Endothelial cell of umbilical vein (primary cell): ENCODE measurements around the gene CLIC6. TPM values are rescaled to one million over a fixed set of nuclear protein-coding genes. Genes with fewer than 3 reads are reported as not detected.

Experiments
- BruUV-seq: library from RNA; stranded (reverse); fragments of 400-500 nt; replicated peaks from 2 replicates; lab custom pipeline; 2021; lab: Mats Ljungman, UMichigan
- CTCF ChIA-PET: fragments of 300-600, 350-600 bp; sonication (Branson Sonifier 250); formaldehyde crosslinking; loops from one replicate; lab custom pipeline; 2021; ENCODE audit warnings: antibody characterized with exemption, inconsistent platforms; lab: Charles Lee
- POLR2A ChIA-PET: fragments of 300-600, 350-600 bp; sonication (Branson Sonifier 250); formaldehyde crosslinking; loops from one replicate; lab custom pipeline; 2021; ENCODE audit warnings: antibody characterized with exemption, inconsistent platforms; lab: Charles Lee
- DNase-seq: peaks from one replicate; pipeline ENCODE4 v3.0.0-alpha.2; 2011; ENCODE audit warnings: low read depth, low spot score
- FAIRE-seq: peaks from 2 replicates; lab custom pipeline; 2011; peaks lifted over from hg19 to GRCh38; lab: Jason Lieb, UNC
- H2AFZ ChIP-seq: 2 replicates; pipeline ENCODE4 v1.6.0; 2012; ENCODE audit warnings: low read depth, low read length, control low read depth, inconsistent platforms
- H3K27ac ChIP-seq: 2 replicates; pipeline ENCODE4 v1.5.1; 2011; ENCODE audit warnings: low read depth, mild to moderate bottlenecking, control low read depth, low read length, moderate library complexity; ENCODE audit not compliant: insufficient read depth
- H3K27me3 ChIP-seq, 2 experiments: 2 replicates each; pipeline versions ENCODE4 v1.6.0 to v1.6.1; 2011; ENCODE audit warnings: low read length in 2 of 2, mixed read lengths in 1 of 2; ENCODE audit not compliant: control insufficient read depth in 2 of 2, insufficient read depth in 2 of 2
- H3K36me3 ChIP-seq, 2 experiments: 2 replicates in 1 of 2; 3 replicates in 1 of 2; pipeline ENCODE4 v1.5.1; 2011; ENCODE audit warnings: low read length in 2 of 2, mild to moderate bottlenecking in 1 of 2, moderate library complexity in 1 of 2; ENCODE audit not compliant: control insufficient read depth in 2 of 2, insufficient read depth in 2 of 2; ENCODE audit errors: extremely low read depth in 1 of 2
- H3K4me1 ChIP-seq: 3 replicates; pipeline ENCODE4 v1.5.1; 2011; ENCODE audit warnings: mild to moderate bottlenecking, low read length; ENCODE audit not compliant: control insufficient read depth, insufficient read depth; ENCODE audit errors: extremely low read depth
- H3K4me2 ChIP-seq: 2 replicates; pipeline ENCODE4 v1.6.1; 2011; ENCODE audit warnings: low read length, control low read depth, mixed read lengths; ENCODE audit not compliant: insufficient read depth
- H3K4me3 ChIP-seq, 3 experiments: fragments of 200-600 bp in 1 of 3; sonication (generic), shearing (Covaris generic) in 1 of 3; replicated peaks in 1 of 3; 2 replicates each; pipeline ENCODE4 v1.5.1; 2011 to 2016; ENCODE audit warnings: control low read depth in 3 of 3, low read length in 3 of 3, mild to moderate bottlenecking in 2 of 3, inconsistent platforms in 1 of 3, low read depth in 1 of 3, moderate library complexity in 1 of 3; ENCODE audit not compliant: insufficient read depth in 1 of 3
- H3K79me2 ChIP-seq: 2 replicates; pipeline ENCODE4 v1.6.0; 2012; ENCODE audit warnings: low read length, inconsistent platforms; ENCODE audit not compliant: control insufficient read depth, insufficient read depth
- H3K9ac ChIP-seq: replicated peaks from 2 replicates; pipeline ENCODE3; 2011; ENCODE audit warnings: low read length, control low read depth; ENCODE audit not compliant: insufficient read depth; ENCODE audit errors: extremely low read depth
- H3K9me1 ChIP-seq: replicated peaks from 3 replicates; pipeline ENCODE4 v1.6.0; 2011; ENCODE audit warnings: mild to moderate bottlenecking, low read length; ENCODE audit not compliant: control insufficient read depth, insufficient read depth; ENCODE audit errors: extremely low read depth
- H3K9me3 ChIP-seq: replicated peaks from 2 replicates; pipeline ENCODE4 v1.5.1; 2012; ENCODE audit warnings: low read length, inconsistent platforms; ENCODE audit not compliant: control insufficient read depth, insufficient read depth
- H4K20me1 ChIP-seq: replicated peaks from 2 replicates; pipeline ENCODE3; 2011; ENCODE audit warnings: mild to moderate bottlenecking, low read length; ENCODE audit not compliant: control insufficient read depth, insufficient read depth; ENCODE audit errors: extremely low read depth
- EZH2 ChIP-seq: IDR thresholded peaks from 2 replicates; pipeline ENCODE4 v1.6.1; 2012; ENCODE audit warnings: borderline replicate concordance, low read depth, mild to moderate bottlenecking, moderate library complexity, low read length, inconsistent platforms; ENCODE audit not compliant: severe bottlenecking
- GATA2 ChIP-seq: IDR thresholded peaks from 2 replicates; pipeline ENCODE4 v1.7.0; 2011; ENCODE audit warnings: low read depth, mild to moderate bottlenecking, moderate library complexity, mixed read lengths, low read length; ENCODE audit not compliant: insufficient read length, insufficient read depth
- JUN ChIP-seq: IDR thresholded peaks from 2 replicates; pipeline ENCODE4 v1.6.1; 2011; ENCODE audit warnings: borderline replicate concordance, low read depth; ENCODE audit not compliant: insufficient read length, insufficient read depth
- POLR2A ChIP-seq: IDR thresholded peaks from 2 replicates; pipeline ENCODE4 v1.6.1; 2012; ENCODE audit warnings: low read depth, mild to moderate bottlenecking, control low read depth, low read length
- POLR2AphosphoS5 ChIP-seq: IDR thresholded peaks from 2 replicates; pipeline ENCODE4 v1.6.1; 2012; ENCODE audit warnings: low read depth, mild to moderate bottlenecking, control low read depth, low read length, moderate library complexity; ENCODE audit not compliant: insufficient read depth
- dilution Hi-C: fragments of 300-500 bp; cut with MboI; formaldehyde crosslinking; loops from one replicate; pipeline ENCODE4 v1.15.0; 2019; ENCODE audit warnings: low sequenced_read_pairs; ENCODE audit not compliant: extremely low pct_ligation_motif_present
- intact Hi-C: fragments of 100-400 bp; cut with micrococcal nuclease; formaldehyde crosslinking; loops from one replicate; pipeline ENCODE4 v1.10.0; 2022
- polyA plus RNA-seq, 4 experiments: library from polyadenylated mRNA; depleted of rRNA in 3 of 4; stranded (reverse) in 3 of 4; unstranded in 1 of 4; fragments of >200 nt; gene quantifications; 2 replicates each; pipeline versions ENCODE4 v1.2.1 to v1.2.3, GENCODE V29; 2011 to 2012; ENCODE audit warnings: missing spikeins in 1 of 4
- total RNA-seq: library from RNA; stranded (reverse); gene quantifications from 2 replicates; pipeline ENCODE4 v1.2.3, GENCODE V29; 2021
- TF ChIP-seq, protein P1 (sequence below): IDR thresholded peaks from 2 replicates; pipeline ENCODE4 v1.6.1; 2011; ENCODE audit not compliant: insufficient read depth, insufficient read length
- TF ChIP-seq, protein P2 (sequence below), 2 donors: IDR thresholded peaks; 1 replicate in 1 of 2; 2 replicates in 1 of 2; pipeline ENCODE4 v1.5.1; 2011; ENCODE audit warnings: low read length in 2 of 2, mild to moderate bottlenecking in 2 of 2, moderate library complexity in 2 of 2, control low read depth in 1 of 2, inconsistent platforms in 1 of 2, low read depth in 1 of 2; ENCODE audit not compliant: insufficient read depth in 1 of 2; ENCODE audit errors: extremely low read depth in 1 of 2

Gene CLIC6
- total and polyA plus RNA-seq, 2 donors (not counting 3 experiments of a cell fraction or from before 2014, with no cell fraction given): not detected

DNA sequence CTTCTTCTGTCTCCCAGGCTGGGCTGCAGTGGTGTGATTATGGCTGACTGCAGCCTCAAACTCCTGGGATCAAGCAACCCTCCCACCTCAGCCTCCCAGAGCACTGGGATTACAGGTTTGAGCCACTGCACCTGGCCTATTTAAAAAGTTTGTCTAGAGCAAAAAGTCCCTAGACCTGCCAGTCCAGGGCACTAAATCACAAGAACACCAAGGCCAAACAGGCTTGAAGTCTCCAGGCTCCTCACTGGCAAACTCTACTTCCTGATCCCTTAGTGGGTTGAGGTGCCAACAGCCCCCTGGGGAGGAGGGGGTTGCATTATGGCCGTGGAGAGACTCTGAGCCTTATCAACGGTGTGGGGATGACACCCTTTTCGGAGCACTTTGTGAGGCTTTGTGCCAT lies 76.0 kb downstream of the CLIC6 start:
- no peak for FAIRE-seq
- POLR2A ChIA-PET: interaction anchor here (1.9 kb wide), 1 partner anchor 143 kb away, joined by 16 read pairs; no protein-coding TSS in a partner anchor

More for the DNA sequence above, 76.0 kb downstream of the CLIC6 start:
- H3K79me2 ChIP-seq: no peaks in the 10 kb centered on the region
- BruUV-seq: no TSS peak
- no peaks in the 10 kb centered on the region for H4K20me1 ChIP-seq
- H3K4me1 ChIP-seq: no peaks in the 10 kb centered on the region
- intact Hi-C loops (loop anchor here (1.0 to 5.0 kb wide), 8 partner anchors 144 to 1282 kb away; no protein-coding TSS in a partner anchor), dilution Hi-C loops (no loop called here)
- CTCF ChIA-PET: interaction anchor here (0.6 to 5.8 kb wide), 67 partner anchors 12 to 1285 kb away, joined by 3 to 249 read pairs (median 7); no protein-coding TSS in a partner anchor
- H3K4me2 ChIP-seq: no peak overlapping the region
- H3K36me3 ChIP-seq: no peaks in the 10 kb centered on the region
- no peak overlapping the region for H3K9ac ChIP-seq
- no peak overlapping the region for H3K4me3 ChIP-seq
- DNase-seq: no peak
- no peak overlapping the region for H2AFZ ChIP-seq
- H3K9me1 ChIP-seq: no peaks in the 10 kb centered on the region
- peaks cover 8 to 19% of the 10 kb centered on the region in 2 experiments for H3K27me3 ChIP-seq
- H3K27ac ChIP-seq: no peak overlapping the region
- H3K9me3 ChIP-seq: no peaks in the 10 kb centered on the region
- TF ChIP-seq, protein P1, sequence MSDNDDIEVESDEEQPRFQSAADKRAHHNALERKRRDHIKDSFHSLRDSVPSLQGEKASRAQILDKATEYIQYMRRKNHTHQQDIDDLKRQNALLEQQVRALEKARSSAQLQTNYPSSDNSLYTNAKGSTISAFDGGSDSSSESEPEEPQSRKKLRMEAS: no peak
- TF ChIP-seq, protein P2, sequence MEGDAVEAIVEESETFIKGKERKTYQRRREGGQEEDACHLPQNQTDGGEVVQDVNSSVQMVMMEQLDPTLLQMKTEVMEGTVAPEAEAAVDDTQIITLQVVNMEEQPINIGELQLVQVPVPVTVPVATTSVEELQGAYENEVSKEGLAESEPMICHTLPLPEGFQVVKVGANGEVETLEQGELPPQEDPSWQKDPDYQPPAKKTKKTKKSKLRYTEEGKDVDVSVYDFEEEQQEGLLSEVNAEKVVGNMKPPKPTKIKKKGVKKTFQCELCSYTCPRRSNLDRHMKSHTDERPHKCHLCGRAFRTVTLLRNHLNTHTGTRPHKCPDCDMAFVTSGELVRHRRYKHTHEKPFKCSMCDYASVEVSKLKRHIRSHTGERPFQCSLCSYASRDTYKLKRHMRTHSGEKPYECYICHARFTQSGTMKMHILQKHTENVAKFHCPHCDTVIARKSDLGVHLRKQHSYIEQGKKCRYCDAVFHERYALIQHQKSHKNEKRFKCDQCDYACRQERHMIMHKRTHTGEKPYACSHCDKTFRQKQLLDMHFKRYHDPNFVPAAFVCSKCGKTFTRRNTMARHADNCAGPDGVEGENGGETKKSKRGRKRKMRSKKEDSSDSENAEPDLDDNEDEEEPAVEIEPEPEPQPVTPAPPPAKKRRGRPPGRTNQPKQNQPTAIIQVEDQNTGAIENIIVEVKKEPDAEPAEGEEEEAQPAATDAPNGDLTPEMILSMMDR (IDR thresholded peaks at IDR 0.05; ENCODE audit: extremely low read depth in 1 of 2, insufficient read depth in 1 of 2, low read depth in 1 of 2, low read length in 2 of 2): no peak
- no peak for TF ChIP-seq POLR2AphosphoS5
- no peak for TF ChIP-seq POLR2A
- no peak for TF ChIP-seq GATA2
- no peak for TF ChIP-seq JUN
- TF ChIP-seq EZH2: no peak
